ENCODE data around the gene NFXL1.
A peak's percentile ranks its signal among the peaks of the same experiment; 100 is the strongest.

NFXL1 gene

DNA sequence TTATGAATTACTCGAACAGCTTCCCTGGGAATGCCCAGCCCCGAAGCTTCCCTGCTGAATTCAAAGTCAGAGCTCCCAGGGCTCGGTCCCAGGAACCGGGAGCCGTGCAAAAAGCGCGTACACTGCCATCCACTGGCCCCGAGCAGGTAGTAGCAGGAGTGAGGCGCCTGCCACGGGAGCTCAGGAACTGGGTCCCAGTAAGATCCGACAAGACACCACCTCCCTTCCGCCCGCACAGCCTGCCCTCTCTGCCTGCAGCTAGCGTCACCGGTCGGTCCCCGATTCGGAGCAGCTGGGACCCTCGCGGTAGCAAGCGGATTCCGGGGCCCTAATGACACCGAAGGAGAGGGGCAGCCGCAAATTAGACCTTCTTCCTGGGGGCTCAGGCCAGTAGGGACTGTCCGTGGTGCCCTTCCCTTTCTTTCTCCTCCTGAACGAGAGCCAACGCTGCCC, 77.7 kb downstream of the NFXL1 start:
- Histone ChIP-seq H3K9me3 (ENCODE audit: insufficient read depth, low read depth, low read length) (no peaks in the 10 kb centered on the region), H3K9ac (ENCODE audit: low read depth, low read length, poor library complexity, severe bottlenecking) (peak overlapping the region; percentile 65), H3K4me2 (ENCODE audit: low read depth, low read length, poor library complexity, severe bottlenecking) (peak overlapping the region; percentile 83), H3K27me3 (ENCODE audit: insufficient read depth, low read length, poor library complexity, severe bottlenecking) (no peaks in the 10 kb centered on the region), H3F3A (ENCODE audit: low read depth) (peaks cover 8% of the 10 kb centered on the region; the same call in 1 of the 2 replicates), H3K79me2 (ENCODE audit: insufficient read depth, low read length) (no peaks in the 10 kb centered on the region), H3K4me3 (ENCODE audit: low read length, poor library complexity, severe bottlenecking) (peak overlapping the region; percentile 74), H3K4me1 (ENCODE audit: insufficient read depth, low read length, poor library complexity, severe bottlenecking) (peaks cover 15% of the 10 kb centered on the region), H2AFZ (ENCODE audit: low read length) (peak overlapping the region; percentile 88), H4K20me1 (ENCODE audit: insufficient read depth, low read length, poor library complexity, severe bottlenecking) (no peaks in the 10 kb centered on the region), H3K9me2 (replicated peaks; ENCODE audit: low read depth, low read length) (no peaks in the 10 kb centered on the region), H3K36me3 (ENCODE audit: insufficient read depth, low read length) (no peaks in the 10 kb centered on the region)
- TF ChIP-seq CTCF (conservative IDR thresholded peaks at IDR 0.05; ENCODE audit: low read length): peak; percentile 77
- no peak for TF ChIP-seq EZH2phosphoT487 (IDR thresholded peaks at IDR 0.05; ENCODE audit: borderline replicate concordance)

DNA sequence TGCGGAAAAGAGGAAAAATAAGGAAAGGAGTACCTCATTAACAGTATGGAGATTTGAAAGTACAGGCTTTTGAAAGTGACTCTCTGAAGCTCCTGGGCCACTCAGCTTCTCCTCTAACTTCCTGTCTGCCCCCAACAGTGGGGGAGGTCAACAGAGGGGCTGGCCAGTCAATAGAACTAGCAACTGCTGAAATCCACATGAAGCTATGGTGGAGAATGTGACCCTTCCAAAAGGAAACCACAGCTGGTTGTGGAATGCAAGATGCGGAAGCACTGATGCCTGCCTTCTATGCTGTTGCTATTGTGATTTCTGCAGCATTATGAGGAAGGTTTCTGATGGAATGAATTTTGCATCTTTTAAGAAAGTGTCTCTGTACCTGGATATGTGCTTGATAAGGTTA, 78.9 kb downstream of the NFXL1 start:
- Histone ChIP-seq H3K4me3 (ENCODE audit: low read length, poor library complexity, severe bottlenecking) (peak overlapping the region; percentile 74), H3K4me1 (ENCODE audit: insufficient read depth, low read length, poor library complexity, severe bottlenecking) (peaks cover 15% of the 10 kb centered on the region), H3K4me2 (ENCODE audit: low read depth, low read length, poor library complexity, severe bottlenecking) (peak overlapping the region; percentile 83)

DNA sequence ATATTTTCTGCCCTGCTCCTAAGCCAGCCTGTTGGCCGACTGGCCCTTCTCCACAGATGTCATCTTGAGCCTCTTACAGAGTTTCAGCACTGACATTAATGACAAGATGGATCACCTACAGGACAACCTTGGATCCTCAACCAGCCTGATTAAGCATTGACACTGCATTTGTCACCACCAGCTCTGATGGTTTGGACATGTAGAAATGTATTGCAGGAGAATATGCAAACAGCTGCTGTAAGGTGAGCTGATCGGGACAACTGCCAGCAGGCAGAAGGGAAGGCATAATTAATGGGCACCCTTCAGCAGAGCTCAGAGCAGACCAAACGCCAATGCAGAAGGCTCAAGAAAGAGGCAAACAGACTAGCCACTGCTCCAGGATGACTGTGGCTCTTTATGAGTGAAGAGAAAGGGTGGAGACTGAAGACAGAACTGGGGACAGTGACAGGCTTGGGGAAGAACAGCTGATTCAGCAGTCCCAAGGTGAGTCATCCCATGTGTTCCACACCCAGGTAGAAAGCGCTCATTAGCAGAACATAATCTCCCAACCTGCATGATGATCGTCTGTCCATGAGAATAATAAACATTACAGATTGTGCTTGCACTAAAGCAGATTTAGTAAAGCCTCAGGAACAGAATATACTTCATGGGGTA, 83.2 kb downstream of the NFXL1 start:
- Histone ChIP-seq H3F3A (ENCODE audit: low read depth) (no peaks in the 10 kb centered on the region), H3K4me1 (ENCODE audit: insufficient read depth, low read length, poor library complexity, severe bottlenecking) (peaks cover 39% of the 10 kb centered on the region), H3K36me3 (ENCODE audit: insufficient read depth, low read length) (no peaks in the 10 kb centered on the region), H3K4me2 (ENCODE audit: low read depth, low read length, poor library complexity, severe bottlenecking) (no peak overlapping the region), H3K79me2 (ENCODE audit: insufficient read depth, low read length) (no peaks in the 10 kb centered on the region), H3K9me3 (ENCODE audit: insufficient read depth, low read depth, low read length) (no peaks in the 10 kb centered on the region), H3K4me3 (ENCODE audit: low read length, poor library complexity, severe bottlenecking) (no peak overlapping the region), H4K20me1 (ENCODE audit: insufficient read depth, low read length, poor library complexity, severe bottlenecking) (no peaks in the 10 kb centered on the region), H3K9me2 (replicated peaks; ENCODE audit: low read depth, low read length) (no peaks in the 10 kb centered on the region), H2AFZ (ENCODE audit: low read length) (no peak overlapping the region), H3K27me3 (ENCODE audit: insufficient read depth, low read length, poor library complexity, severe bottlenecking) (no peaks in the 10 kb centered on the region), H3K9ac (ENCODE audit: low read depth, low read length, poor library complexity, severe bottlenecking) (no peak overlapping the region)
- TF ChIP-seq CTCF (conservative IDR thresholded peaks at IDR 0.05; ENCODE audit: low read length) (no peak), EZH2phosphoT487 (IDR thresholded peaks at IDR 0.05; ENCODE audit: borderline replicate concordance) (no peak)

More for the DNA sequence above, 78.9 kb downstream of the NFXL1 start:
- H3K36me3 ChIP-seq (ENCODE audit: insufficient read depth, low read length): no peaks in the 10 kb centered on the region
- no peak for TF ChIP-seq EZH2phosphoT487 (IDR thresholded peaks at IDR 0.05; ENCODE audit: borderline replicate concordance)
- TF ChIP-seq CTCF (conservative IDR thresholded peaks at IDR 0.05; ENCODE audit: low read length): no peak
- no peaks in the 10 kb centered on the region for H4K20me1 ChIP-seq (ENCODE audit: insufficient read depth, low read length, poor library complexity, severe bottlenecking)
- H3K9ac ChIP-seq (ENCODE audit: low read depth, low read length, poor library complexity, severe bottlenecking): no peak overlapping the region
- H3K27me3 ChIP-seq (ENCODE audit: insufficient read depth, low read length, poor library complexity, severe bottlenecking): no peaks in the 10 kb centered on the region
- no peaks in the 10 kb centered on the region for H3K9me3 ChIP-seq (ENCODE audit: insufficient read depth, low read depth, low read length)
- no peaks in the 10 kb centered on the region for H3K79me2 ChIP-seq (ENCODE audit: insufficient read depth, low read length)
- H2AFZ ChIP-seq (ENCODE audit: low read length): no peak overlapping the region
- H3K9me2 ChIP-seq (replicated peaks; ENCODE audit: low read depth, low read length): no peaks in the 10 kb centered on the region
- H3F3A ChIP-seq (ENCODE audit: low read depth): peaks cover 8% of the 10 kb centered on the region; the same call in 1 of the 2 replicates

All from Loucy (cell line).